HepG2 (cell line): Measurements from ENCODE around the gene PSKH1. TPM values are rescaled to one million over a fixed set of nuclear protein-coding genes. Genes with fewer than 3 reads are reported as not detected.
A peak's percentile ranks its signal among the peaks of the same experiment; 100 is the strongest.

ENCODE experiments used
- FOXO1 ChIP-seq: sonication (generic); formaldehyde crosslinking; IDR thresholded peaks from 2 replicates; pipeline ENCODE4 v1.4.0; 2020; ENCODE audit warnings: missing genetic modification reagents
- KMT2A ChIP-seq: sonication (generic); formaldehyde crosslinking; IDR thresholded peaks from 2 replicates; pipeline ENCODE4 v1.4.0; 2020; ENCODE audit warnings: missing genetic modification reagents
- NAIF1 ChIP-seq: sonication (generic); formaldehyde crosslinking; IDR thresholded peaks from 2 replicates; pipeline ENCODE4 v1.5.0; 2020; ENCODE audit warnings: mild to moderate bottlenecking, missing genetic modification reagents, borderline replicate concordance
- NCOA2 ChIP-seq: sonication (generic); formaldehyde crosslinking; IDR thresholded peaks from 2 replicates; pipeline ENCODE4 v1.8.0; 2022; ENCODE audit warnings: inconsistent platforms
- RFX5 ChIP-seq: IDR thresholded peaks from 2 replicates; pipeline ENCODE4 v1.6.1; 2011; ENCODE audit warnings: low read depth, low read length, improper control_type of control experiment
- SMAD3 ChIP-seq: sonication (generic); formaldehyde crosslinking; IDR thresholded peaks from 2 replicates; pipeline ENCODE4 v1.4.0; 2020; ENCODE audit warnings: missing genetic modification reagents
- SOX6 ChIP-seq, 2 experiments: fragments of 450-650 bp in 1 of 2; sonication (generic) in 1 of 2; formaldehyde crosslinking in 1 of 2; IDR thresholded peaks; 2 replicates each; pipeline versions ENCODE4 v1.4.0 to v1.6.1; 2017 to 2020; ENCODE audit warnings: antibody characterized with exemption in 1 of 2, mild to moderate bottlenecking in 1 of 2, missing genetic modification reagents in 1 of 2
- SP140L ChIP-seq: sonication (generic); formaldehyde crosslinking; IDR thresholded peaks from 2 replicates; pipeline ENCODE4 v1.4.0; 2020; ENCODE audit warnings: missing genetic modification reagents, borderline replicate concordance
- ZBTB7A ChIP-seq: sonication (generic); formaldehyde crosslinking; IDR thresholded peaks from 2 replicates; pipeline ENCODE4 v1.8.0; 2022; ENCODE audit warnings: mild to moderate bottlenecking, missing genetic modification reagents
- ZNF138 ChIP-seq: sonication (generic); formaldehyde crosslinking; IDR thresholded peaks from 2 replicates; pipeline ENCODE4 v1.5.0; 2020; ENCODE audit warnings: mild to moderate bottlenecking, low read depth, missing genetic modification reagents
- ZNF253 ChIP-seq: sonication (generic); formaldehyde crosslinking; IDR thresholded peaks from 2 replicates; pipeline ENCODE4 v1.8.0; 2022; ENCODE audit warnings: mild to moderate bottlenecking, missing genetic modification reagents, borderline replicate concordance
- ZNF44 ChIP-seq: sonication (generic); formaldehyde crosslinking; IDR thresholded peaks from 2 replicates; pipeline ENCODE4 v1.5.1; 2020; ENCODE audit warnings: mild to moderate bottlenecking, missing genetic modification reagents
- ZNF564 ChIP-seq: sonication (generic); formaldehyde crosslinking; IDR thresholded peaks from 2 replicates; pipeline ENCODE4 v1.8.1; 2023; ENCODE audit warnings: mild to moderate bottlenecking, missing genetic modification reagents
- ZNF614 ChIP-seq: IDR thresholded peaks from 2 replicates; pipeline ENCODE4 v1.6.1; 2018; ENCODE audit warnings: missing biosample characterization, missing genetic modification reagents, inconsistent platforms, borderline replicate concordance
- ZNF891 ChIP-seq: sonication (generic); formaldehyde crosslinking; IDR thresholded peaks from 2 replicates; pipeline ENCODE4 v1.5.0; 2020; ENCODE audit warnings: mild to moderate bottlenecking, missing genetic modification reagents
- polyA plus RNA-seq, 8 experiments: library from polyadenylated mRNA; depleted of rRNA in 3 of 8; stranded (reverse) in 7 of 8; unstranded in 1 of 8; fragments of >200 nt; fragmentation: Illumina TruSeq in 4 of 8; extraction: Trizol in 4 of 8; gene quantifications; 2 replicates each; pipeline versions ENCODE4 v1.2.1 to v1.2.3, GENCODE V29; 2011 to 2016; ENCODE audit warnings: low read depth in 4 of 8, missing spikeins in 1 of 8, mixed read lengths in 1 of 8; ENCODE audit not compliant: insufficient read depth in 1 of 8
- total RNA-seq, 5 experiments: library from RNA; depleted of rRNA; stranded (reverse); fragments of >200 nt; fragmentation: Illumina TruSeq; extraction: Trizol; gene quantifications; 2 replicates each; pipeline ENCODE4 v1.2.3, GENCODE V29; 2016; ENCODE audit warnings: low read depth in 1 of 5
- TF ChIP-seq, protein P1 (sequence below): sonication (generic); formaldehyde crosslinking; IDR thresholded peaks from 2 replicates; pipeline ENCODE4 v1.4.0; 2020; ENCODE audit warnings: mild to moderate bottlenecking, missing genetic modification reagents
- TF ChIP-seq, protein P2 (sequence below): sonication (generic); formaldehyde crosslinking; IDR thresholded peaks from 2 replicates; pipeline ENCODE4 v1.4.0; 2020; ENCODE audit warnings: missing genetic modification reagents, borderline replicate concordance

PSKH1 gene
- total and polyA plus RNA-seq, 2 of the 13 experiments (the other 11 are each of a cell fraction or from before 2014, with no cell fraction given): 8.4 to 19.1 TPM

DNA sequence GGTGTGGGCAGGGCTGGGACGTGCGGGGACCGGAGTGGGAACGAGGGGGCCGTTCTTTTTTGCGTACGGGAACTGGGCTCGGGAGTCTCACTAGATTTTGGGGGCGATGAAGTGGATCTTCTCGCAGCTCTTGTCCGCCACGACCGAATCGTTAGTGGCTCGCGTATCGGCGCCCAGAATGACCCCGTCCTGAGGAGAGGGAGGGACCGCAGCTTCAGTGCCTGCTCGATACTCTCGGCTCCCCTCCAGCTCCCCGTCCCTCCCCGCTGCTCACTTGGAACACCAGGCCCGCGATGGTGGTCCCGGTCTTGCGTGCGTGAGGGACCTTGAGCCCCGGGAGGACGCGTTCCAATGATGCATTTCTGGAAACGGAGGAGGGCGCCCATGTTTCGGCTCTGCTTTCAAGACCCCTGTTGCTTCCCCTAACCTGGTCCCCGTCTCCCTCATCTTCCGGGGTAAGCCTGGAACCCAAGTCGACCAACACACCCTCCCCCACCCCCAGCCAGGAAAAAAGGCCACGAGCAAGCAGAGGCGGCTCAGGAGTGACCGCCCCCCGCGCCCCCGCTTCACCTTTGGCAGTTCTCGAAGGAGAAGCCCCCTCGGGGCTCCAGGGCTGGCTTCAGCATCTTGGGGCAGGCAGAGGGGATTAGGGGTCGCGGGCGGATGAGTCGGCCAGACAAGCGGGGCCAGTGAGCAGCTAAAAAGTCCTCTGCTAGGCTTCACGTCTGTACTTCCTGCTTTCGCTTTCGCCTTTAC lies 43.2 kb downstream of the PSKH1 start, which contains the start of gene PSMB10 (continued):
- no peak for TF ChIP-seq SOX6 (IDR thresholded peaks at IDR 0.05)
- TF ChIP-seq SOX6 (CRISPR knock-in tag; IDR thresholded peaks at IDR 0.05): no peak
- peak; percentile 86; the same call in 1 of the 2 replicates for TF ChIP-seq NAIF1
- no peak for TF ChIP-seq ZNF564 (CRISPR knock-in tag)
- TF ChIP-seq ZNF614: 0 out of 2 replicates have a peak, but pooled peaks have one; percentile 11
- TF ChIP-seq ZNF138: 0 out of 2 replicates have a peak, but pooled peaks have one; percentile 28
- no peak; the same call in 1 of the 2 replicates for TF ChIP-seq ZBTB7A (CRISPR knock-in tag)
- peak; percentile 43; the same call in 1 of the 2 replicates for TF ChIP-seq ZNF253 (CRISPR knock-in tag)
- 0 out of 2 replicates have a peak, but pooled peaks have one; percentile 9 for TF ChIP-seq SMAD3
- TF ChIP-seq KMT2A (CRISPR knock-in tag): peak; percentile 19; the same call in 1 of the 2 replicates
- TF ChIP-seq SP140L (CRISPR knock-in tag): no peak
- no peak for TF ChIP-seq FOXO1 (CRISPR knock-in tag)
- no peak for TF ChIP-seq NCOA2 (CRISPR knock-in tag)
- TF ChIP-seq ZNF44: 0 out of 2 replicates have a peak, but pooled peaks have one; percentile 2
- TF ChIP-seq, protein P1, sequence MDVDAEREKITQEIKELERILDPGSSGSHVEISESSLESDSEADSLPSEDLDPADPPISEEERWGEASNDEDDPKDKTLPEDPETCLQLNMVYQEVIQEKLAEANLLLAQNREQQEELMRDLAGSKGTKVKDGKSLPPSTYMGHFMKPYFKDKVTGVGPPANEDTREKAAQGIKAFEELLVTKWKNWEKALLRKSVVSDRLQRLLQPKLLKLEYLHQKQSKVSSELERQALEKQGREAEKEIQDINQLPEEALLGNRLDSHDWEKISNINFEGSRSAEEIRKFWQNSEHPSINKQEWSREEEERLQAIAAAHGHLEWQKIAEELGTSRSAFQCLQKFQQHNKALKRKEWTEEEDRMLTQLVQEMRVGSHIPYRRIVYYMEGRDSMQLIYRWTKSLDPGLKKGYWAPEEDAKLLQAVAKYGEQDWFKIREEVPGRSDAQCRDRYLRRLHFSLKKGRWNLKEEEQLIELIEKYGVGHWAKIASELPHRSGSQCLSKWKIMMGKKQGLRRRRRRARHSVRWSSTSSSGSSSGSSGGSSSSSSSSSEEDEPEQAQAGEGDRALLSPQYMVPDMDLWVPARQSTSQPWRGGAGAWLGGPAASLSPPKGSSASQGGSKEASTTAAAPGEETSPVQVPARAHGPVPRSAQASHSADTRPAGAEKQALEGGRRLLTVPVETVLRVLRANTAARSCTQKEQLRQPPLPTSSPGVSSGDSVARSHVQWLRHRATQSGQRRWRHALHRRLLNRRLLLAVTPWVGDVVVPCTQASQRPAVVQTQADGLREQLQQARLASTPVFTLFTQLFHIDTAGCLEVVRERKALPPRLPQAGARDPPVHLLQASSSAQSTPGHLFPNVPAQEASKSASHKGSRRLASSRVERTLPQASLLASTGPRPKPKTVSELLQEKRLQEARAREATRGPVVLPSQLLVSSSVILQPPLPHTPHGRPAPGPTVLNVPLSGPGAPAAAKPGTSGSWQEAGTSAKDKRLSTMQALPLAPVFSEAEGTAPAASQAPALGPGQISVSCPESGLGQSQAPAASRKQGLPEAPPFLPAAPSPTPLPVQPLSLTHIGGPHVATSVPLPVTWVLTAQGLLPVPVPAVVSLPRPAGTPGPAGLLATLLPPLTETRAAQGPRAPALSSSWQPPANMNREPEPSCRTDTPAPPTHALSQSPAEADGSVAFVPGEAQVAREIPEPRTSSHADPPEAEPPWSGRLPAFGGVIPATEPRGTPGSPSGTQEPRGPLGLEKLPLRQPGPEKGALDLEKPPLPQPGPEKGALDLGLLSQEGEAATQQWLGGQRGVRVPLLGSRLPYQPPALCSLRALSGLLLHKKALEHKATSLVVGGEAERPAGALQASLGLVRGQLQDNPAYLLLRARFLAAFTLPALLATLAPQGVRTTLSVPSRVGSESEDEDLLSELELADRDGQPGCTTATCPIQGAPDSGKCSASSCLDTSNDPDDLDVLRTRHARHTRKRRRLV (CRISPR knock-in tag): no peak
- TF ChIP-seq RFX5: no peak
- TF ChIP-seq, protein P2, sequence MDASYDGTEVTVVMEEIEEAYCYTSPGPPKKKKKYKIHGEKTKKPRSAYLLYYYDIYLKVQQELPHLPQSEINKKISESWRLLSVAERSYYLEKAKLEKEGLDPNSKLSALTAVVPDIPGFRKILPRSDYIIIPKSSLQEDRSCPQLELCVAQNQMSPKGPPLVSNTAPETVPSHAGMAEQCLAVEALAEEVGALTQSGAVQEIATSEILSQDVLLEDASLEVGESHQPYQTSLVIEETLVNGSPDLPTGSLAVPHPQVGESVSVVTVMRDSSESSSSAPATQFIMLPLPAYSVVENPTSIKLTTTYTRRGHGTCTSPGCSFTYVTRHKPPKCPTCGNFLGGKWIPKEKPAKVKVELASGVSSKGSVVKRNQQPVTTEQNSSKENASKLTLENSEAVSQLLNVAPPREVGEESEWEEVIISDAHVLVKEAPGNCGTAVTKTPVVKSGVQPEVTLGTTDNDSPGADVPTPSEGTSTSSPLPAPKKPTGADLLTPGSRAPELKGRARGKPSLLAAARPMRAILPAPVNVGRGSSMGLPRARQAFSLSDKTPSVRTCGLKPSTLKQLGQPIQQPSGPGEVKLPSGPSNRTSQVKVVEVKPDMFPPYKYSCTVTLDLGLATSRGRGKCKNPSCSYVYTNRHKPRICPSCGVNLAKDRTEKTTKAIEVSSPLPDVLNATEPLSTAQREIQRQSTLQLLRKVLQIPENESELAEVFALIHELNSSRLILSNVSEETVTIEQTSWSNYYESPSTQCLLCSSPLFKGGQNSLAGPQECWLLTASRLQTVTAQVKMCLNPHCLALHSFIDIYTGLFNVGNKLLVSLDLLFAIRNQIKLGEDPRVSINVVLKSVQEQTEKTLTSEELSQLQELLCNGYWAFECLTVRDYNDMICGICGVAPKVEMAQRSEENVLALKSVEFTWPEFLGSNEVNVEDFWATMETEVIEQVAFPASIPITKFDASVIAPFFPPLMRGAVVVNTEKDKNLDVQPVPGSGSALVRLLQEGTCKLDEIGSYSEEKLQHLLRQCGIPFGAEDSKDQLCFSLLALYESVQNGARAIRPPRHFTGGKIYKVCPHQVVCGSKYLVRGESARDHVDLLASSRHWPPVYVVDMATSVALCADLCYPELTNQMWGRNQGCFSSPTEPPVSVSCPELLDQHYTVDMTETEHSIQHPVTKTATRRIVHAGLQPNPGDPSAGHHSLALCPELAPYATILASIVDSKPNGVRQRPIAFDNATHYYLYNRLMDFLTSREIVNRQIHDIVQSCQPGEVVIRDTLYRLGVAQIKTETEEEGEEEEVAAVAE: peak; percentile 31; the same call in 1 of the 2 replicates
- TF ChIP-seq ZNF891 (CRISPR knock-in tag): 0 out of 2 replicates have a peak, but pooled peaks have one; percentile 26
